ENCODE measurements around the gene PHF10. TPM values are rescaled to one million over a fixed set of nuclear protein-coding genes. Genes with fewer than 3 reads are reported as not detected.

The PHF10 gene
- total RNA-seq, 2 experiments from 2014 or later = 75.5 to 77.9 TPM

GRCh38 chr6:169668203-169668847 lies 56.0 kb downstream of the PHF10 start:
- no peak for DNase-seq
- Mint-ChIP-seq H3K4me3 (no peak overlapping the region), H3K36me3 (peaks cover 20% of the 10 kb centered on the region), H3K27me3 (no peaks in the 10 kb centered on the region), H3K9me3 (no peaks in the 10 kb centered on the region), H3K27ac (no peak overlapping the region), H3K4me1 (ENCODE audit: low read depth) (peaks cover 4% of the 10 kb centered on the region)
- POLR2A ChIA-PET = no interaction called here
- CTCF ChIA-PET = no interaction called here
- intact Hi-C loops (cut with micrococcal nuclease) = no loop called here

- CTCF ChIA-PET = no interaction called here
- POLR2A ChIA-PET = no interaction called here
- intact Hi-C loops (cut with micrococcal nuclease) = no loop called here
- Mint-ChIP-seq H3K4me1 (ENCODE audit: low read depth) (peaks cover 4% of the 10 kb centered on the region), H3K4me3 (no peak overlapping the region), H3K27me3 (no peaks in the 10 kb centered on the region), H3K27ac (no peak overlapping the region), H3K9me3 (no peaks in the 10 kb centered on the region), H3K36me3 (peaks cover 23% of the 10 kb centered on the region)
- DNase-seq = no peak
These were observed 56.6 kb downstream of the PHF10 start for GRCh38 chr6:169667716-169668115.

GRCh38 chr6:169666441-169666840 lies 57.9 kb downstream of the PHF10 start:
- H3K4me1 Mint-ChIP-seq (ENCODE audit: low read depth) = peaks cover 4% of the 10 kb centered on the region
- no peak for DNase-seq
- no peaks in the 10 kb centered on the region for H3K27me3 Mint-ChIP-seq
- intact Hi-C loops (cut with micrococcal nuclease) = no loop called here
- H3K36me3 Mint-ChIP-seq = peaks cover 25% of the 10 kb centered on the region
- ChIA-PET POLR2A (no interaction called here), CTCF (no interaction called here)
- no peak overlapping the region for H3K27ac Mint-ChIP-seq
- H3K4me3 Mint-ChIP-seq = no peak overlapping the region
- no peaks in the 10 kb centered on the region for H3K9me3 Mint-ChIP-seq

- Mint-ChIP-seq H3K4me1 (ENCODE audit: low read depth) (peaks cover 4% of the 10 kb centered on the region), H3K4me3 (no peak overlapping the region), H3K27ac (no peak overlapping the region), H3K27me3 (no peaks in the 10 kb centered on the region), H3K9me3 (no peaks in the 10 kb centered on the region), H3K36me3 (peaks cover 24% of the 10 kb centered on the region)
- intact Hi-C loops (cut with micrococcal nuclease) = no loop called here
- POLR2A ChIA-PET = no interaction called here
- no peak for DNase-seq
- CTCF ChIA-PET = no interaction called here
These were observed 59.0 kb downstream of the PHF10 start for GRCh38 chr6:169665289-169665688.

GRCh38 chr6:169664227-169664626 lies 60.1 kb downstream of the PHF10 start:
- H3K4me1 Mint-ChIP-seq (ENCODE audit: low read depth) = no peaks in the 10 kb centered on the region
- intact Hi-C loops (cut with micrococcal nuclease) = no loop called here
- H3K4me3 Mint-ChIP-seq = no peak overlapping the region
- ChIA-PET POLR2A (no interaction called here), CTCF (no interaction called here)
- no peak overlapping the region for H3K27ac Mint-ChIP-seq
- H3K36me3 Mint-ChIP-seq = peaks cover 28% of the 10 kb centered on the region
- no peaks in the 10 kb centered on the region for H3K9me3 Mint-ChIP-seq
- DNase-seq = no peak
- no peaks in the 10 kb centered on the region for H3K27me3 Mint-ChIP-seq

GRCh38 chr6:169663468-169663867 lies 60.8 kb downstream of the PHF10 start:
- POLR2A ChIA-PET = no interaction called here
- no peaks in the 10 kb centered on the region for H3K9me3 Mint-ChIP-seq
- no peaks in the 10 kb centered on the region for H3K4me1 Mint-ChIP-seq (ENCODE audit: low read depth)
- CTCF ChIA-PET = no interaction called here
- no peak for DNase-seq
- H3K4me3 Mint-ChIP-seq = no peak overlapping the region
- H3K27me3 Mint-ChIP-seq = no peaks in the 10 kb centered on the region
- intact Hi-C loops (cut with micrococcal nuclease) = no loop called here
- peaks cover 32% of the 10 kb centered on the region for H3K36me3 Mint-ChIP-seq
- no peak overlapping the region for H3K27ac Mint-ChIP-seq

- ChIA-PET POLR2A (no interaction called here), CTCF (interaction anchor here (0.6 kb wide), 1 partner anchor 325 kb away, joined by 3 read pairs; no protein-coding TSS in a partner anchor)
- H3K9me3 Mint-ChIP-seq = no peaks in the 10 kb centered on the region
- H3K27ac Mint-ChIP-seq = no peak overlapping the region
- H3K27me3 Mint-ChIP-seq = no peaks in the 10 kb centered on the region
- no peak overlapping the region for H3K4me3 Mint-ChIP-seq
- peaks cover 37% of the 10 kb centered on the region for H3K36me3 Mint-ChIP-seq
- DNase-seq = no peak
- H3K4me1 Mint-ChIP-seq (ENCODE audit: low read depth) = no peaks in the 10 kb centered on the region
- intact Hi-C loops (cut with micrococcal nuclease) = no loop called here
These were observed 62.9 kb downstream of the PHF10 start for GRCh38 chr6:169661391-169661756.

GRCh38 chr6:169660751-169661390 lies 63.4 kb downstream of the PHF10 start:
- H3K4me3 Mint-ChIP-seq = no peak overlapping the region
- ChIA-PET POLR2A (no interaction called here), CTCF (interaction anchor here (0.6 kb wide), 1 partner anchor 326 kb away, joined by 3 read pairs; no protein-coding TSS in a partner anchor)
- DNase-seq = no peak
- no peaks in the 10 kb centered on the region for H3K4me1 Mint-ChIP-seq (ENCODE audit: low read depth)
- intact Hi-C loops (cut with micrococcal nuclease) = no loop called here
- H3K9me3 Mint-ChIP-seq = no peaks in the 10 kb centered on the region
- H3K27ac Mint-ChIP-seq = no peak overlapping the region
- no peaks in the 10 kb centered on the region for H3K27me3 Mint-ChIP-seq
- peaks cover 38% of the 10 kb centered on the region for H3K36me3 Mint-ChIP-seq

GRCh38 chr6:169659820-169660610 lies 64.3 kb downstream of the PHF10 start:
- Mint-ChIP-seq H3K9me3 (no peaks in the 10 kb centered on the region), H3K4me1 (ENCODE audit: low read depth) (peaks cover 3% of the 10 kb centered on the region), H3K36me3 (peaks cover 34% of the 10 kb centered on the region), H3K27ac (no peak overlapping the region), H3K27me3 (no peaks in the 10 kb centered on the region), H3K4me3 (no peak overlapping the region)
- intact Hi-C loops (cut with micrococcal nuclease) = no loop called here
- no peak for DNase-seq
- ChIA-PET POLR2A (no interaction called here), CTCF (no interaction called here)

- peaks cover 24% of the 10 kb centered on the region for H3K36me3 Mint-ChIP-seq
- peaks cover 3% of the 10 kb centered on the region for H3K4me1 Mint-ChIP-seq (ENCODE audit: low read depth)
- no peak for DNase-seq
- no peaks in the 10 kb centered on the region for H3K27me3 Mint-ChIP-seq
- CTCF ChIA-PET = no interaction called here
- no peak overlapping the region for H3K4me3 Mint-ChIP-seq
- H3K27ac Mint-ChIP-seq = no peak overlapping the region
- intact Hi-C loops (cut with micrococcal nuclease) = no loop called here
- H3K9me3 Mint-ChIP-seq = no peaks in the 10 kb centered on the region
- POLR2A ChIA-PET = no interaction called here
These were observed 67.1 kb downstream of the PHF10 start for GRCh38 chr6:169657284-169657610.

GRCh38 chr6:169656546-169657283 lies 67.6 kb downstream of the PHF10 start:
- Mint-ChIP-seq H3K9me3 (no peaks in the 10 kb centered on the region), H3K27ac (no peak overlapping the region), H3K4me1 (ENCODE audit: low read depth) (peaks cover 3% of the 10 kb centered on the region), H3K36me3 (peaks cover 20% of the 10 kb centered on the region), H3K4me3 (no peak overlapping the region), H3K27me3 (no peaks in the 10 kb centered on the region)
- DNase-seq = no peak
- ChIA-PET POLR2A (interaction anchor here (0.6 kb wide), 1 partner anchor 123 kb away, joined by 3 read pairs; no protein-coding TSS in a partner anchor), CTCF (no interaction called here)
- intact Hi-C loops (cut with micrococcal nuclease) = no loop called here
